Measurements from ENCODE around the gene ATXN10.

GRCh38 chr22:45786726-45787125 lies 115.1 kb downstream of the ATXN10 start:
- no peak for TF ChIP-seq SUZ12 (IDR thresholded peaks at IDR 0.05)
- no peak for TF ChIP-seq SP1 (IDR thresholded peaks at IDR 0.05)
- TF ChIP-seq NFRKB (IDR thresholded peaks at IDR 0.05): no peak
- TF ChIP-seq ELF4 (IDR thresholded peaks at IDR 0.05): no peak
- no peak for TF ChIP-seq TARDBP (IDR thresholded peaks at IDR 0.05)
- TF ChIP-seq FOXK2 (IDR thresholded peaks at IDR 0.05): no peak
- no peak for TF ChIP-seq CTBP1 (IDR thresholded peaks at IDR 0.05; ENCODE audit: borderline replicate concordance)
- no peak for TF ChIP-seq FOXM1 (IDR thresholded peaks at IDR 0.05; ENCODE audit: borderline replicate concordance)
- no peak for TF ChIP-seq HDGF (IDR thresholded peaks at IDR 0.05; ENCODE audit: borderline replicate concordance)
- no peak for TF ChIP-seq PKNOX1 (IDR thresholded peaks at IDR 0.05)
- TF ChIP-seq FOXA1 (IDR thresholded peaks at IDR 0.05): no peak
